MM.1S (cell line): ENCODE measurements around the gene GPR183.

ENCODE experiments used
- DNase-seq: peaks from one replicate; pipeline ENCODE4 v3.0.0-alpha.2; 2015
- H2AFZ ChIP-seq: fragments of 300-600 bp; sonication (generic); 2 replicates; pipeline ENCODE4 v1.6.0; 2016; ENCODE audit warnings: antibody characterized with exemption, low read length
- H3F3A ChIP-seq: fragments of 300-600 bp; sonication (generic); 2 replicates; pipeline ENCODE4 v1.6.1; 2016; ENCODE audit warnings: mild to moderate bottlenecking, antibody characterized with exemption, low read length, moderate library complexity, mixed read lengths; ENCODE audit not compliant: insufficient read depth
- H3K27ac ChIP-seq: fragments of 300-600 bp; sonication (generic); 2 replicates; pipeline ENCODE4 v1.5.1; 2016; ENCODE audit warnings: mild to moderate bottlenecking, low read length
- H3K27me3 ChIP-seq: fragments of 300-600 bp; sonication (generic); replicated peaks from 2 replicates; pipeline ENCODE4 v1.6.0; 2016; ENCODE audit warnings: low read length; ENCODE audit not compliant: insufficient read depth
- H3K36me3 ChIP-seq: fragments of 300-600 bp; sonication (generic); replicated peaks from 2 replicates; pipeline ENCODE4 v1.6.1; 2016; ENCODE audit warnings: mild to moderate bottlenecking, low read length, mixed read lengths; ENCODE audit not compliant: insufficient read depth
- H3K4me1 ChIP-seq: fragments of 300-600 bp; sonication (generic); 2 replicates; pipeline ENCODE4 v1.6.1; 2016; ENCODE audit warnings: low read length, mixed read lengths
- H3K4me2 ChIP-seq: fragments of 300-600 bp; sonication (generic); 2 replicates; pipeline ENCODE4 v1.6.0; 2016; ENCODE audit warnings: low read depth, low read length
- H3K4me3 ChIP-seq: fragments of 300-600 bp; sonication (generic); 2 replicates; pipeline ENCODE4 v1.5.1; 2016; ENCODE audit warnings: low read length, mixed read lengths
- H3K79me2 ChIP-seq: fragments of 300-600 bp; sonication (generic); 2 replicates; pipeline ENCODE4 v1.6.1; 2016; ENCODE audit warnings: mixed run types, low read length, mixed read lengths
- H3K9ac ChIP-seq: fragments of 300-600 bp; sonication (generic); 2 replicates; pipeline ENCODE4 v1.6.1; 2016; ENCODE audit warnings: low read length, mixed read lengths
- H3K9me2 ChIP-seq: fragments of 300-600 bp; sonication (generic); replicated peaks from 2 replicates; pipeline ENCODE4 v1.6.1; 2016; ENCODE audit warnings: mild to moderate bottlenecking, low read length, mixed read lengths; ENCODE audit not compliant: insufficient read depth
- H3K9me3 ChIP-seq: fragments of 300-600 bp; sonication (generic); replicated peaks from 2 replicates; pipeline ENCODE4 v1.6.1; 2016; ENCODE audit warnings: mild to moderate bottlenecking, low read length, mixed read lengths; ENCODE audit not compliant: insufficient read depth
- H4K20me1 ChIP-seq: fragments of 300-600 bp; sonication (generic); 2 replicates; pipeline ENCODE4 v1.6.1; 2016; ENCODE audit warnings: mild to moderate bottlenecking, low read length, moderate library complexity, mixed read lengths; ENCODE audit not compliant: insufficient read depth
- CTCF ChIP-seq: fragments of 300-600 bp; sonication (generic); IDR thresholded peaks from 2 replicates; pipeline ENCODE4 v1.5.1; 2016; ENCODE audit warnings: antibody characterized with exemption, low read length, mixed read lengths
- EZH2 ChIP-seq: fragments of 300-600 bp; sonication (generic); optimal IDR thresholded peaks from 2 replicates; pipeline ENCODE3; 2017; ENCODE audit warnings: low read depth, mild to moderate bottlenecking, antibody characterized with exemption, low read length, mixed read lengths
- EZH2phosphoT487 ChIP-seq: fragments of 300-600 bp; sonication (generic); IDR thresholded peaks from 2 replicates; pipeline ENCODE4 v1.6.1; 2018; ENCODE audit warnings: antibody characterized with exemption, low read length

GPR183 gene

GRCh38 chr13:99304541-99304940 lies 2.7 kb downstream of the GPR183 start:
- H3K36me3 ChIP-seq, result no peaks in the 10 kb centered on the region
- H3K4me1 ChIP-seq, result no peaks in the 10 kb centered on the region
- H3K4me3 ChIP-seq, result no peak overlapping the region
- no peaks in the 10 kb centered on the region for H3K9me2 ChIP-seq
- no peaks in the 10 kb centered on the region for H3K27me3 ChIP-seq
- H3K79me2 ChIP-seq, result no peaks in the 10 kb centered on the region
- no peak for TF ChIP-seq CTCF
- TF ChIP-seq EZH2phosphoT487, result no peak
- no peak for TF ChIP-seq EZH2
- H3K9me3 ChIP-seq, result no peaks in the 10 kb centered on the region
- H3F3A ChIP-seq, result no peaks in the 10 kb centered on the region
- no peak overlapping the region for H3K4me2 ChIP-seq
- no peaks in the 10 kb centered on the region for H4K20me1 ChIP-seq
- no peak for DNase-seq
- no peak overlapping the region for H2AFZ ChIP-seq
- no peak overlapping the region for H3K27ac ChIP-seq
- H3K9ac ChIP-seq, result no peak overlapping the region

- no peaks in the 10 kb centered on the region for H3K4me1 ChIP-seq
- no peak overlapping the region for H2AFZ ChIP-seq
- H3K4me2 ChIP-seq, result no peak overlapping the region
- no peak overlapping the region for H3K4me3 ChIP-seq
- no peak for TF ChIP-seq EZH2
- TF ChIP-seq CTCF, result no peak
- no peak for TF ChIP-seq EZH2phosphoT487
- H3K9ac ChIP-seq, result no peak overlapping the region
- H3K27ac ChIP-seq, result no peak overlapping the region
- no peaks in the 10 kb centered on the region for H3K79me2 ChIP-seq
- no peaks in the 10 kb centered on the region for H3K36me3 ChIP-seq
- H4K20me1 ChIP-seq, result no peaks in the 10 kb centered on the region
- no peak for DNase-seq
- H3K9me2 ChIP-seq, result no peaks in the 10 kb centered on the region
- H3K9me3 ChIP-seq, result no peaks in the 10 kb centered on the region
- no peaks in the 10 kb centered on the region for H3K27me3 ChIP-seq
- H3F3A ChIP-seq, result no peaks in the 10 kb centered on the region
Observed at GRCh38 chr13:99303863-99304521, 3.2 kb downstream of the GPR183 start.

- no peaks in the 10 kb centered on the region for H4K20me1 ChIP-seq
- no peaks in the 10 kb centered on the region for H3K4me1 ChIP-seq
- no peak for DNase-seq
- no peaks in the 10 kb centered on the region for H3K79me2 ChIP-seq
- no peak overlapping the region for H2AFZ ChIP-seq
- TF ChIP-seq CTCF, result no peak
- no peak for TF ChIP-seq EZH2
- no peaks in the 10 kb centered on the region for H3K9me3 ChIP-seq
- no peak overlapping the region for H3K27ac ChIP-seq
- H3K27me3 ChIP-seq, result no peaks in the 10 kb centered on the region
- no peak overlapping the region for H3K4me2 ChIP-seq
- no peaks in the 10 kb centered on the region for H3K36me3 ChIP-seq
- H3K4me3 ChIP-seq, result no peak overlapping the region
- no peaks in the 10 kb centered on the region for H3F3A ChIP-seq
- H3K9me2 ChIP-seq, result no peaks in the 10 kb centered on the region
- H3K9ac ChIP-seq, result no peak overlapping the region
Observed at GRCh38 chr13:99302637-99303505, 4.3 kb downstream of the GPR183 start.
